HepG2 (cell line): Measurements from ENCODE around the gene TRAPPC5. TPM values are rescaled to one million over a fixed set of nuclear protein-coding genes. Genes with fewer than 3 reads are reported as not detected.

Experiments used
- CEBPB ChIP-seq: IDR thresholded peaks from 2 replicates; pipeline ENCODE4 v1.6.1; 2011; ENCODE audit warnings: low read depth, low read length, improper control_type of control experiment, borderline replicate concordance
- GTF3A ChIP-seq: sonication (generic); formaldehyde crosslinking; conservative IDR thresholded peaks from 2 replicates; pipeline ENCODE4 v1.4.0; 2020; ENCODE audit warnings: mild to moderate bottlenecking, missing genetic modification reagents
- GZF1 ChIP-seq: sonication (generic); formaldehyde crosslinking; IDR thresholded peaks from 2 replicates; pipeline ENCODE4 v1.5.1; 2020; ENCODE audit warnings: mild to moderate bottlenecking, missing genetic modification reagents
- NFAT5 ChIP-seq: sonication (generic); formaldehyde crosslinking; IDR thresholded peaks from 2 replicates; pipeline ENCODE4 v1.4.0; 2020; ENCODE audit warnings: missing genetic modification reagents
- SMAD3 ChIP-seq: sonication (generic); formaldehyde crosslinking; IDR thresholded peaks from 2 replicates; pipeline ENCODE4 v1.4.0; 2020; ENCODE audit warnings: missing genetic modification reagents
- TCF7L2 ChIP-seq: IDR thresholded peaks from 2 replicates; pipeline ENCODE4 v1.6.1; 2011; ENCODE audit warnings: mild to moderate bottlenecking, low read depth, low read length, moderate library complexity
- TEAD3 ChIP-seq: optimal IDR thresholded peaks from 2 replicates; pipeline ENCODE3; 2016; ENCODE audit warnings: borderline replicate concordance
- ZEB1 ChIP-seq: IDR thresholded peaks from 2 replicates; pipeline ENCODE4 v1.6.1; 2012; ENCODE audit warnings: mild to moderate bottlenecking, low read depth, inconsistent platforms; ENCODE audit not compliant: insufficient replicate concordance
- ZFP1 ChIP-seq: IDR thresholded peaks from 2 replicates; pipeline ENCODE4 v1.6.1; 2016
- ZNF10 ChIP-seq: sonication (generic); formaldehyde crosslinking; IDR thresholded peaks from 2 replicates; pipeline ENCODE4 v1.4.0; 2020; ENCODE audit warnings: mild to moderate bottlenecking, low read depth, missing genetic modification reagents, borderline replicate concordance
- ZNF234 ChIP-seq: sonication (generic); formaldehyde crosslinking; conservative IDR thresholded peaks from 2 replicates; pipeline ENCODE4 v1.5.1; 2020; ENCODE audit warnings: mild to moderate bottlenecking, missing genetic modification reagents
- ZNF253 ChIP-seq: sonication (generic); formaldehyde crosslinking; IDR thresholded peaks from 2 replicates; pipeline ENCODE4 v1.8.0; 2022; ENCODE audit warnings: mild to moderate bottlenecking, missing genetic modification reagents, borderline replicate concordance
- ZNF350 ChIP-seq: sonication (generic); formaldehyde crosslinking; IDR thresholded peaks from 2 replicates; pipeline ENCODE4 v1.4.0; 2020; ENCODE audit warnings: mild to moderate bottlenecking, low read depth, missing genetic modification reagents, borderline replicate concordance
- ZNF382 ChIP-seq: sonication (generic); formaldehyde crosslinking; IDR thresholded peaks from 2 replicates; pipeline ENCODE4 v1.5.0; 2020; ENCODE audit warnings: missing genetic modification reagents, mild to moderate bottlenecking, borderline replicate concordance
- ZNF746 ChIP-seq: sonication (generic); formaldehyde crosslinking; IDR thresholded peaks from 2 replicates; pipeline ENCODE4 v1.8.0; 2022; ENCODE audit warnings: mild to moderate bottlenecking, missing genetic modification reagents
- ZNF883 ChIP-seq: sonication (generic); formaldehyde crosslinking; IDR thresholded peaks from 2 replicates; pipeline ENCODE4 v1.5.1; 2020; ENCODE audit warnings: mild to moderate bottlenecking, missing genetic modification reagents; ENCODE audit errors: not compliant biosample characterization
- polyA plus RNA-seq, 8 experiments: library from polyadenylated mRNA; depleted of rRNA in 3 of 8; stranded (reverse) in 7 of 8; unstranded in 1 of 8; fragments of >200 nt; fragmentation: Illumina TruSeq in 4 of 8; extraction: Trizol in 4 of 8; gene quantifications; 2 replicates each; pipeline versions ENCODE4 v1.2.1 to v1.2.3, GENCODE V29; 2011 to 2016; ENCODE audit warnings: low read depth in 4 of 8, missing spikeins in 1 of 8, mixed read lengths in 1 of 8; ENCODE audit not compliant: insufficient read depth in 1 of 8
- total RNA-seq, 5 experiments: library from RNA; depleted of rRNA; stranded (reverse); fragments of >200 nt; fragmentation: Illumina TruSeq; extraction: Trizol; gene quantifications; 2 replicates each; pipeline ENCODE4 v1.2.3, GENCODE V29; 2016; ENCODE audit warnings: low read depth in 1 of 5
- TF ChIP-seq, protein P1 (sequence below): fragments of 450-650 bp; IDR thresholded peaks from 2 replicates; pipeline ENCODE4 v1.6.1; 2017; ENCODE audit warnings: mild to moderate bottlenecking
- TF ChIP-seq, protein P2 (sequence below): sonication (generic); formaldehyde crosslinking; IDR thresholded peaks from 2 replicates; pipeline ENCODE4 v1.4.0; 2020; ENCODE audit warnings: missing genetic modification reagents

TRAPPC5 gene
- total and polyA plus RNA-seq, 2 of the 13 experiments (the other 11 are each of a cell fraction or from before 2014, with no cell fraction given): 38.5 to 78.7 TPM

DNA sequence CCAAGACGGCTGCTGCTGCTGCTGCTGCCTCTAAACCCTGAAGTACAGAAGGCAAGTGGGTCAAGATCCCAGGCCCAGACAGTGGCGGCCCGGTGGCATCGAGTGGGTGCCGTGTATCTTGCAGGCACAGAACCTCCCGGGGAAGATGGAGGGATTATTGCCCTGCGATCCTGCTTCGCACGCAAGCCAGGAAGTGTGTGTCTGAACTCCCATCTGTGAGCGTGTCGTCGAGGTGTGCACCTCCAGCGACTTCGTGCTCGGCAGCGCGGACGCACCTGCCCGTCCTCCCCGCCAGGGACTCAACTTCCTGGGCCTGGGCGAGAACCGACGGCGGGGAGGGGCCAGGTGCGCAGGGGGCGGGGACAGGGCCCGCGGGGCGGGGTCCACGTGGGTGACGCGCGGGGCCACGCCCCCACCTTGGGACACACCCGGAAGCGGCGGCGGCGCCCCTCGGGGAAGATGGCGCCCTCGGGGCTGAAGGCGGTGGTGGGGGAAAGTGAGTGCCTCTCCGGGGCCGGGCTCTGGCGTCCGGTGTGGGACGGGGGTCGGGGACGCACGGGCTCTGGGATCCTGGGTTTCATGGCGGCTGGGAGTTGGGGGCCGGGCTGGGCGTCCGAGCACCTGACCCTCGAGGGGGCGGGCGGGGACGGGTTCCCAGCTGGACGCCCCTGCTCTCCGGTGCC is 43.8 kb upstream of the TRAPPC5 start, which contains the start of gene STXBP2 (continued):
- TF ChIP-seq NFAT5 (CRISPR knock-in tag): no peak; the same call in 1 of the 2 replicates
- no peak for TF ChIP-seq ZNF10
- TF ChIP-seq ZNF234: no peak
- TF ChIP-seq, protein P1, sequence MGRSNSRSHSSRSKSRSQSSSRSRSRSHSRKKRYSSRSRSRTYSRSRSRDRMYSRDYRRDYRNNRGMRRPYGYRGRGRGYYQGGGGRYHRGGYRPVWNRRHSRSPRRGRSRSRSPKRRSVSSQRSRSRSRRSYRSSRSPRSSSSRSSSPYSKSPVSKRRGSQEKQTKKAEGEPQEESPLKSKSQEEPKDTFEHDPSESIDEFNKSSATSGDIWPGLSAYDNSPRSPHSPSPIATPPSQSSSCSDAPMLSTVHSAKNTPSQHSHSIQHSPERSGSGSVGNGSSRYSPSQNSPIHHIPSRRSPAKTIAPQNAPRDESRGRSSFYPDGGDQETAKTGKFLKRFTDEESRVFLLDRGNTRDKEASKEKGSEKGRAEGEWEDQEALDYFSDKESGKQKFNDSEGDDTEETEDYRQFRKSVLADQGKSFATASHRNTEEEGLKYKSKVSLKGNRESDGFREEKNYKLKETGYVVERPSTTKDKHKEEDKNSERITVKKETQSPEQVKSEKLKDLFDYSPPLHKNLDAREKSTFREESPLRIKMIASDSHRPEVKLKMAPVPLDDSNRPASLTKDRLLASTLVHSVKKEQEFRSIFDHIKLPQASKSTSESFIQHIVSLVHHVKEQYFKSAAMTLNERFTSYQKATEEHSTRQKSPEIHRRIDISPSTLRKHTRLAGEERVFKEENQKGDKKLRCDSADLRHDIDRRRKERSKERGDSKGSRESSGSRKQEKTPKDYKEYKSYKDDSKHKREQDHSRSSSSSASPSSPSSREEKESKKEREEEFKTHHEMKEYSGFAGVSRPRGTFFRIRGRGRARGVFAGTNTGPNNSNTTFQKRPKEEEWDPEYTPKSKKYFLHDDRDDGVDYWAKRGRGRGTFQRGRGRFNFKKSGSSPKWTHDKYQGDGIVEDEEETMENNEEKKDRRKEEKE: no peak
- no peak for TF ChIP-seq ZNF746 (CRISPR knock-in tag)
- TF ChIP-seq ZNF350 (CRISPR knock-in tag): no peak
- no peak for TF ChIP-seq ZNF382 (CRISPR knock-in tag)
- TF ChIP-seq ZNF883: no peak
- TF ChIP-seq TEAD3 (CRISPR knock-in tag): peak; percentile 19
- TF ChIP-seq ZNF253: 0 out of 2 replicates have a peak, but pooled peaks have one; percentile 18
- TF ChIP-seq GZF1 (CRISPR knock-in tag): no peak
- TF ChIP-seq, protein P2, sequence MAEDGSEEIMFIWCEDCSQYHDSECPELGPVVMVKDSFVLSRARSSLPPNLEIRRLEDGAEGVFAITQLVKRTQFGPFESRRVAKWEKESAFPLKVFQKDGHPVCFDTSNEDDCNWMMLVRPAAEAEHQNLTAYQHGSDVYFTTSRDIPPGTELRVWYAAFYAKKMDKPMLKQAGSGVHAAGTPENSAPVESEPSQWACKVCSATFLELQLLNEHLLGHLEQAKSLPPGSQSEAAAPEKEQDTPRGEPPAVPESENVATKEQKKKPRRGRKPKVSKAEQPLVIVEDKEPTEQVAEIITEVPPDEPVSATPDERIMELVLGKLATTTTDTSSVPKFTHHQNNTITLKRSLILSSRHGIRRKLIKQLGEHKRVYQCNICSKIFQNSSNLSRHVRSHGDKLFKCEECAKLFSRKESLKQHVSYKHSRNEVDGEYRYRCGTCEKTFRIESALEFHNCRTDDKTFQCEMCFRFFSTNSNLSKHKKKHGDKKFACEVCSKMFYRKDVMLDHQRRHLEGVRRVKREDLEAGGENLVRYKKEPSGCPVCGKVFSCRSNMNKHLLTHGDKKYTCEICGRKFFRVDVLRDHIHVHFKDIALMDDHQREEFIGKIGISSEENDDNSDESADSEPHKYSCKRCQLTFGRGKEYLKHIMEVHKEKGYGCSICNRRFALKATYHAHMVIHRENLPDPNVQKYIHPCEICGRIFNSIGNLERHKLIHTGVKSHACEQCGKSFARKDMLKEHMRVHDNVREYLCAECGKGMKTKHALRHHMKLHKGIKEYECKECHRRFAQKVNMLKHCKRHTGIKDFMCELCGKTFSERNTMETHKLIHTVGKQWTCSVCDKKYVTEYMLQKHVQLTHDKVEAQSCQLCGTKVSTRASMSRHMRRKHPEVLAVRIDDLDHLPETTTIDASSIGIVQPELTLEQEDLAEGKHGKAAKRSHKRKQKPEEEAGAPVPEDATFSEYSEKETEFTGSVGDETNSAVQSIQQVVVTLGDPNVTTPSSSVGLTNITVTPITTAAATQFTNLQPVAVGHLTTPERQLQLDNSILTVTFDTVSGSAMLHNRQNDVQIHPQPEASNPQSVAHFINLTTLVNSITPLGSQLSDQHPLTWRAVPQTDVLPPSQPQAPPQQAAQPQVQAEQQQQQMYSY (CRISPR knock-in tag): no peak
- TF ChIP-seq SMAD3 (CRISPR knock-in tag): no peak
- TF ChIP-seq ZFP1 (CRISPR knock-in tag): no peak
- peak; percentile 67 for TF ChIP-seq ZEB1
- TF ChIP-seq GTF3A: no peak
- no peak for TF ChIP-seq TCF7L2
- peak; percentile 57; the same call in 1 of the 2 replicates for TF ChIP-seq CEBPB
